ENCODE measurements around the gene RPN2. TPM values are rescaled to one million over a fixed set of nuclear protein-coding genes. Genes with fewer than 3 reads are reported as not detected.
A peak's percentile ranks its signal among the peaks of the same experiment; 100 is the strongest.

RPN2 gene
- polyA plus RNA-seq, 3 donors = 169 to 215 (median 199) TPM

GRCh38 chr20:37200376-37200775, 21.2 kb downstream of the RPN2 start:
- H3K36me3 ChIP-seq (replicated peaks in 1 of 2; ENCODE audit: control insufficient read depth in 1 of 2, insufficient read depth in 2 of 2, low read length in 2 of 2) = peaks cover 70 to 91% of the 10 kb centered on the region in 2 donors
- intact Hi-C loops (cut with micrococcal nuclease) = loop anchor here in 1 of 2 donors (5.0 kb wide), 1 partner anchor 182 kb away; no protein-coding TSS in a partner anchor
- H3K4me1 Mint-ChIP-seq = peaks cover 3% of the 10 kb centered on the region
- no peak for DNase-seq
- no peak overlapping the region for H3K4me2 ChIP-seq (replicated peaks; ENCODE audit: extremely low read depth, low read length, poor library complexity, severe bottlenecking)
- no peaks in the 10 kb centered on the region for H3K4me1 ChIP-seq (ENCODE audit: control insufficient read depth in 1 of 2, insufficient read depth in 2 of 2, low read length in 2 of 2)
- H3K79me2 ChIP-seq (ENCODE audit: insufficient read depth, low read length) = peaks cover 53% of the 10 kb centered on the region
- no peak overlapping the region for H3K27ac ChIP-seq (ENCODE audit: low read depth in 1 of 2, low read length in 2 of 2)
- H2AFZ ChIP-seq (ENCODE audit: insufficient read depth, low read depth, low read length, poor library complexity, severe bottlenecking) = no peak overlapping the region
- no peak overlapping the region for H3K27ac Mint-ChIP-seq
- no peaks in the 10 kb centered on the region for H3K27me3 ChIP-seq (ENCODE audit: control insufficient read depth in 2 of 2, insufficient read depth in 2 of 2, low read length in 2 of 2)
- TF ChIP-seq CTCF (IDR thresholded peaks at IDR 0.05) = no peak
- no peak overlapping the region for H3K9ac ChIP-seq (ENCODE audit: insufficient read depth, low read length, poor library complexity, severe bottlenecking)
- H4K20me1 ChIP-seq (ENCODE audit: insufficient read depth, low read length) = peaks cover 59% of the 10 kb centered on the region
- H3K36me3 Mint-ChIP-seq = peaks cover 68 to 91% of the 10 kb centered on the region in 2 donors
- H3K4me3 Mint-ChIP-seq = no peak overlapping the region
- H3K27me3 Mint-ChIP-seq (ENCODE audit: low read depth in 3 of 3) = no peaks in the 10 kb centered on the region
- H3K4me3 ChIP-seq (replicated peaks in 1 of 3; ENCODE audit: low read depth in 2 of 3, low read length in 3 of 3) = no peak overlapping the region
- no CpG with 5 or more reads among the region's 4 CpGs for WGBS (ENCODE audit: insufficient coverage)
- H3K9me3 Mint-ChIP-seq = no peaks in the 10 kb centered on the region
- no peaks in the 10 kb centered on the region for H3K9me3 ChIP-seq (replicated peaks in 1 of 2; ENCODE audit: control insufficient read depth in 1 of 2, insufficient read depth in 1 of 2, low read length in 2 of 2)

- Histone ChIP-seq H3K4me2 (replicated peaks; ENCODE audit: extremely low read depth, low read length, poor library complexity, severe bottlenecking) (no peak overlapping the region), H3K27ac (ENCODE audit: low read depth in 1 of 2, low read length in 2 of 2) (no peak overlapping the region), H3K4me1 (ENCODE audit: control insufficient read depth in 1 of 2, insufficient read depth in 2 of 2, low read length in 2 of 2) (no peaks in the 10 kb centered on the region), H3K36me3 (replicated peaks in 1 of 2; ENCODE audit: control insufficient read depth in 1 of 2, insufficient read depth in 2 of 2, low read length in 2 of 2) (peaks cover 78 to 99% of the 10 kb centered on the region in 2 donors), H3K9me3 (replicated peaks in 1 of 2; ENCODE audit: control insufficient read depth in 1 of 2, insufficient read depth in 1 of 2, low read length in 2 of 2) (no peaks in the 10 kb centered on the region), H3K9ac (ENCODE audit: insufficient read depth, low read length, poor library complexity, severe bottlenecking) (no peak overlapping the region), H3K27me3 (ENCODE audit: control insufficient read depth in 2 of 2, insufficient read depth in 2 of 2, low read length in 2 of 2) (no peaks in the 10 kb centered on the region), H2AFZ (ENCODE audit: insufficient read depth, low read depth, low read length, poor library complexity, severe bottlenecking) (no peak overlapping the region), H3K79me2 (ENCODE audit: insufficient read depth, low read length) (peaks cover 46% of the 10 kb centered on the region), H4K20me1 (ENCODE audit: insufficient read depth, low read length) (peaks cover 53% of the 10 kb centered on the region), H3K4me3 (replicated peaks in 1 of 3; ENCODE audit: low read depth in 2 of 3, low read length in 3 of 3) (no peak overlapping the region)
- no peaks in the 10 kb centered on the region for H3K27me3 Mint-ChIP-seq (ENCODE audit: low read depth in 3 of 3)
- H3K9me3 Mint-ChIP-seq = no peaks in the 10 kb centered on the region
- H3K4me1 Mint-ChIP-seq = no peaks in the 10 kb centered on the region
- peak overlapping the region in 1 of 7 donors; percentile 59 for H3K27ac Mint-ChIP-seq
- H3K36me3 Mint-ChIP-seq = peaks cover 76 to 94% of the 10 kb centered on the region in 2 donors
- no peak overlapping the region for H3K4me3 Mint-ChIP-seq
- intact Hi-C loops (cut with micrococcal nuclease) = loop anchor here in 1 of 2 donors (5.0 kb wide), 1 partner anchor 181 kb away; no protein-coding TSS in a partner anchor
- WGBS (ENCODE audit: insufficient coverage) = 97% methylated on average over 6 of the region's 13 CpGs
- no peak for TF ChIP-seq CTCF (IDR thresholded peaks at IDR 0.05)
- no peak for DNase-seq
These were observed 22.0 kb downstream of the RPN2 start for GRCh38 chr20:37200926-37201826.

Measured in CD14-positive monocyte (primary cell).